Keratinocyte (primary cell): Measurements from ENCODE around the gene C12orf42. TPM values are rescaled to one million over a fixed set of nuclear protein-coding genes. Genes with fewer than 3 reads are reported as not detected.

Source experiments
- DNase-seq: peaks from one replicate; pipeline ENCODE4 v3.0.0-alpha.2; 2011; ENCODE audit warnings: low read depth, missing footprints, low spot score
- FAIRE-seq: peaks from 2 replicates; lab custom pipeline; 2011; peaks lifted over from hg19 to GRCh38; lab: Jason Lieb, UNC
- H2AFZ ChIP-seq: 2 replicates; pipeline ENCODE4 v1.6.0; 2012; ENCODE audit warnings: low read length, control low read depth, inconsistent platforms; ENCODE audit not compliant: control insufficient read depth
- H3K27ac ChIP-seq: 2 replicates; pipeline ENCODE4 v1.5.1; 2011; ENCODE audit warnings: low read length; ENCODE audit not compliant: control insufficient read depth, insufficient read depth
- H3K27me3 ChIP-seq: 3 replicates; pipeline ENCODE4 v1.6.0; 2011; ENCODE audit warnings: low read length; ENCODE audit not compliant: control insufficient read depth, insufficient read depth; ENCODE audit errors: extremely low read depth
- H3K36me3 ChIP-seq, 2 experiments: 2 replicates in 1 of 2; 3 replicates in 1 of 2; pipeline ENCODE4 v1.5.1; 2011; ENCODE audit warnings: low read length in 2 of 2, mild to moderate bottlenecking in 1 of 2; ENCODE audit not compliant: control insufficient read depth in 2 of 2, insufficient read depth in 2 of 2; ENCODE audit errors: extremely low read depth in 1 of 2
- H3K4me1 ChIP-seq: 3 replicates; pipeline ENCODE4 v1.5.1; 2011; ENCODE audit warnings: low read length; ENCODE audit not compliant: control insufficient read depth, insufficient read depth; ENCODE audit errors: extremely low read depth
- H3K4me2 ChIP-seq: 3 replicates; pipeline ENCODE4 v1.6.0; 2011; ENCODE audit warnings: low read depth, low read length; ENCODE audit not compliant: control insufficient read depth, insufficient read depth; ENCODE audit errors: extremely low read depth
- H3K4me3 ChIP-seq, 3 experiments: fragments of 200-600 bp in 1 of 3; sonication (generic) in 1 of 3; 2 replicates in 2 of 3; 3 replicates in 1 of 3; pipeline ENCODE4 v1.5.1; 2011 to 2016; ENCODE audit warnings: low read length in 3 of 3, mild to moderate bottlenecking in 3 of 3, control low read depth in 2 of 3, inconsistent platforms in 1 of 3, low read depth in 1 of 3, mixed read lengths in 1 of 3, mixed run types in 1 of 3, moderate library complexity in 1 of 3; ENCODE audit not compliant: control insufficient read depth in 2 of 3, insufficient read depth in 2 of 3; ENCODE audit errors: extremely low read depth in 1 of 3
- H3K79me2 ChIP-seq: 2 replicates; pipeline ENCODE4 v1.6.0; 2012; ENCODE audit warnings: low read length; ENCODE audit not compliant: control insufficient read depth, insufficient read depth
- H3K9ac ChIP-seq: 3 replicates; pipeline ENCODE4 v1.6.0; 2011; ENCODE audit warnings: low read length; ENCODE audit not compliant: control insufficient read depth, insufficient read depth; ENCODE audit errors: extremely low read depth
- H3K9me1 ChIP-seq: 3 replicates; pipeline ENCODE4 v1.6.0; 2011; ENCODE audit warnings: low read length; ENCODE audit not compliant: control insufficient read depth, insufficient read depth; ENCODE audit errors: extremely low read depth
- H3K9me3 ChIP-seq: 2 replicates; pipeline ENCODE4 v1.5.1; 2012; ENCODE audit warnings: low read depth, low read length; ENCODE audit not compliant: control insufficient read depth
- H4K20me1 ChIP-seq: 3 replicates; pipeline ENCODE4 v1.6.0; 2011; ENCODE audit warnings: low read length; ENCODE audit not compliant: control insufficient read depth, insufficient read depth; ENCODE audit errors: extremely low read depth
- EZH2 ChIP-seq: IDR thresholded peaks from one replicate; pipeline ENCODE4 v1.6.1; 2012; ENCODE audit warnings: inconsistent platforms, mild to moderate bottlenecking, low read length, moderate library complexity
- dilution Hi-C: fragments of 300-500 bp; cut with MboI; formaldehyde crosslinking; loops from one replicate; pipeline ENCODE4 v1.7.0; 2020; ENCODE audit warnings: low sequenced_read_pairs; ENCODE audit not compliant: extremely low pct_ligation_motif_present
- polyA plus RNA-seq, 5 experiments: library from polyadenylated mRNA; depleted of rRNA in 3 of 5; stranded (reverse) in 3 of 5; stranded (forward) in 1 of 5; unstranded in 1 of 5; fragments of >200 nt; gene quantifications; 1 replicate in 1 of 5; 2 replicates in 3 of 5; 3 replicates in 1 of 5; pipeline versions ENCODE4 v1.2.1 to v1.2.3, GENCODE V29; 2011 to 2012; ENCODE audit warnings: missing spikeins in 2 of 5, low read depth in 1 of 5, low replicate concordance in 1 of 5
- TF ChIP-seq, protein P1 (sequence below), 3 experiments: IDR thresholded peaks in 1 of 3; conservative IDR thresholded peaks in 1 of 3; optimal IDR thresholded peaks in 1 of 3; 2 replicates in 2 of 3; 3 replicates in 1 of 3; pipeline versions ENCODE3 to v1.5.1; 2011; ENCODE audit warnings: low read length in 3 of 3, mild to moderate bottlenecking in 3 of 3, moderate library complexity in 2 of 3, control low read depth in 1 of 3, inconsistent platforms in 1 of 3; ENCODE audit not compliant: insufficient read depth in 2 of 3; ENCODE audit errors: extremely low read depth in 1 of 3

The C12orf42 gene
- polyA plus RNA-seq, 1 donor (not counting 4 experiments of a cell fraction or from before 2014, with no cell fraction given): 0.08 TPM

GRCh38 chr12:103505371-103506236, 9.8 kb upstream of the C12orf42 start:
- H3K4me2 ChIP-seq: no peak overlapping the region
- H4K20me1 ChIP-seq: no peaks in the 10 kb centered on the region
- no peaks in the 10 kb centered on the region for H3K36me3 ChIP-seq
- H3K9me1 ChIP-seq: no peaks in the 10 kb centered on the region
- no peak overlapping the region for H3K4me3 ChIP-seq
- FAIRE-seq: peak; percentile 99
- no peaks in the 10 kb centered on the region for H3K27me3 ChIP-seq
- no peaks in the 10 kb centered on the region for H3K9me3 ChIP-seq
- peak overlapping the region; percentile 58 for H2AFZ ChIP-seq
- dilution Hi-C loops: no loop called here
- TF ChIP-seq, protein P1, sequence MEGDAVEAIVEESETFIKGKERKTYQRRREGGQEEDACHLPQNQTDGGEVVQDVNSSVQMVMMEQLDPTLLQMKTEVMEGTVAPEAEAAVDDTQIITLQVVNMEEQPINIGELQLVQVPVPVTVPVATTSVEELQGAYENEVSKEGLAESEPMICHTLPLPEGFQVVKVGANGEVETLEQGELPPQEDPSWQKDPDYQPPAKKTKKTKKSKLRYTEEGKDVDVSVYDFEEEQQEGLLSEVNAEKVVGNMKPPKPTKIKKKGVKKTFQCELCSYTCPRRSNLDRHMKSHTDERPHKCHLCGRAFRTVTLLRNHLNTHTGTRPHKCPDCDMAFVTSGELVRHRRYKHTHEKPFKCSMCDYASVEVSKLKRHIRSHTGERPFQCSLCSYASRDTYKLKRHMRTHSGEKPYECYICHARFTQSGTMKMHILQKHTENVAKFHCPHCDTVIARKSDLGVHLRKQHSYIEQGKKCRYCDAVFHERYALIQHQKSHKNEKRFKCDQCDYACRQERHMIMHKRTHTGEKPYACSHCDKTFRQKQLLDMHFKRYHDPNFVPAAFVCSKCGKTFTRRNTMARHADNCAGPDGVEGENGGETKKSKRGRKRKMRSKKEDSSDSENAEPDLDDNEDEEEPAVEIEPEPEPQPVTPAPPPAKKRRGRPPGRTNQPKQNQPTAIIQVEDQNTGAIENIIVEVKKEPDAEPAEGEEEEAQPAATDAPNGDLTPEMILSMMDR (optimal IDR thresholded peaks at IDR 0.05 in 1 of 3, IDR thresholded peaks at IDR 0.05 in 1 of 3, conservative IDR thresholded peaks at IDR 0.05 in 1 of 3; ENCODE audit: extremely low read depth in 1 of 3, insufficient read depth in 2 of 3, low read length in 3 of 3): no peak
- TF ChIP-seq EZH2: no peak
- no peaks in the 10 kb centered on the region for H3K79me2 ChIP-seq
- H3K9ac ChIP-seq: peak overlapping the region; percentile 64
- H3K4me1 ChIP-seq: peaks cover 13% of the 10 kb centered on the region
- peak; percentile 94 for DNase-seq
- peak overlapping the region; percentile 85 for H3K27ac ChIP-seq

DNA sequence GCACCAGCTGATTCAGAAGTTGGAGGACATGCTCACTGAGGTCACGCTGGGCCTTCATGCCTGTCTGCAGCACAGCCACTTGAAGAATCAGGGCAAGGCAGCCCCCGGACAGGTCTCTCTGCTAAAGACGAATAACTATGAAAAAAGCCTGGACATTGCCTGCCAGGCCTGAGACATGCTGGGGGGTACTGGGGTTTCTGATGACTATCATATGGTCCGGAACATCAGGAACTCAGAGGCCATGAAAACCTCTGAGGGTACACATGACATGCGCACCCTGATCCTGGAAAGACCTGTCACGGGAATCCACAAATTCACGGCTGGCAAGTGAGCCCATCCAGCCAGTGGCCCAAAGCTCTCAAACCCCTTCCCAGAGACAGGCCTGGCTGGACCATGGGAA, 8.8 kb upstream of the C12orf42 start:
- H3K27ac ChIP-seq: peak overlapping the region; percentile 85
- no peaks in the 10 kb centered on the region for H4K20me1 ChIP-seq
- H2AFZ ChIP-seq: no peak overlapping the region
- DNase-seq: no peak
- FAIRE-seq: no peak
- dilution Hi-C loops: no loop called here
- peak overlapping the region; percentile 49 for H3K9ac ChIP-seq
- H3K79me2 ChIP-seq: no peaks in the 10 kb centered on the region
- no peak overlapping the region for H3K4me2 ChIP-seq
- TF ChIP-seq, protein P1 (optimal IDR thresholded peaks at IDR 0.05 in 1 of 3, IDR thresholded peaks at IDR 0.05 in 1 of 3, conservative IDR thresholded peaks at IDR 0.05 in 1 of 3; ENCODE audit: extremely low read depth in 1 of 3, insufficient read depth in 2 of 3, low read length in 3 of 3): no peak
- no peak for TF ChIP-seq EZH2
- no peaks in the 10 kb centered on the region for H3K36me3 ChIP-seq
- no peaks in the 10 kb centered on the region for H3K9me1 ChIP-seq
- peaks cover 13% of the 10 kb centered on the region for H3K4me1 ChIP-seq
- H3K4me3 ChIP-seq: no peak overlapping the region
- no peaks in the 10 kb centered on the region for H3K27me3 ChIP-seq
- no peaks in the 10 kb centered on the region for H3K9me3 ChIP-seq
